LNCaP clone FGC (cell line): Measurements from ENCODE around the gene PAPPA.

Experiments
- DNase-seq: peaks from one replicate; pipeline ENCODE4 v3.0.0-alpha.2; 2011; ENCODE audit warnings: low read depth
- H3K4me3 ChIP-seq: 2 replicates; pipeline ENCODE4 v1.5.1; 2011; ENCODE audit warnings: mild to moderate bottlenecking, low read depth, low read length, control low read depth
- TF ChIP-seq, protein P1 (sequence below): IDR thresholded peaks from 2 replicates; pipeline ENCODE4 v1.5.1; 2012; ENCODE audit warnings: mild to moderate bottlenecking; ENCODE audit not compliant: control insufficient read depth, insufficient read depth; ENCODE audit errors: extremely low read depth

The PAPPA gene

DNA sequence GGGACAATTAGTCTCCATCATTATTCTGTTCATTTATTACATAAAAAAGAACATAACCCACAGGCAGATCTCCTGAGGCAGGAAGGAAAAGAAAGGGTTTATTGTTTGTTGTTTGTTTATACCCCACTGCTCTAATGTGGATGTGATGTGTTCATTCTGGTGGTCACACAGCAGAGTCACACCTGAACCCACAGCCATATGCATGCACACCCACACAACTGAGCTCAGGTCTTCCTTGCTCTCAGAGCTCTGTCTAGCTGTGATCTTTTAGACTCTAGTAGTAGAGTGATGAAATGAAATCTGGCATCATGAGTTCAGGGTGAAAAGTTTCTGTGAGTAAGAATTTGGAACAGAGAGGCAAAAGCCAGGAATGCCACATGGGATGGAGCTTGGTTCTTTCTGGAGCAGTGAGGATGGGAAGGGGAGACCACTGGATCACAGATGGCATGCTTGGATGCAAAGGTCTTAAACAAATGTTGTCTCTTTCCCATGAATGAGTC lies 227.0 kb downstream of the PAPPA start:
- DNase-seq = no peak
- TF ChIP-seq, protein P1, sequence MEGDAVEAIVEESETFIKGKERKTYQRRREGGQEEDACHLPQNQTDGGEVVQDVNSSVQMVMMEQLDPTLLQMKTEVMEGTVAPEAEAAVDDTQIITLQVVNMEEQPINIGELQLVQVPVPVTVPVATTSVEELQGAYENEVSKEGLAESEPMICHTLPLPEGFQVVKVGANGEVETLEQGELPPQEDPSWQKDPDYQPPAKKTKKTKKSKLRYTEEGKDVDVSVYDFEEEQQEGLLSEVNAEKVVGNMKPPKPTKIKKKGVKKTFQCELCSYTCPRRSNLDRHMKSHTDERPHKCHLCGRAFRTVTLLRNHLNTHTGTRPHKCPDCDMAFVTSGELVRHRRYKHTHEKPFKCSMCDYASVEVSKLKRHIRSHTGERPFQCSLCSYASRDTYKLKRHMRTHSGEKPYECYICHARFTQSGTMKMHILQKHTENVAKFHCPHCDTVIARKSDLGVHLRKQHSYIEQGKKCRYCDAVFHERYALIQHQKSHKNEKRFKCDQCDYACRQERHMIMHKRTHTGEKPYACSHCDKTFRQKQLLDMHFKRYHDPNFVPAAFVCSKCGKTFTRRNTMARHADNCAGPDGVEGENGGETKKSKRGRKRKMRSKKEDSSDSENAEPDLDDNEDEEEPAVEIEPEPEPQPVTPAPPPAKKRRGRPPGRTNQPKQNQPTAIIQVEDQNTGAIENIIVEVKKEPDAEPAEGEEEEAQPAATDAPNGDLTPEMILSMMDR = no peak
- H3K4me3 ChIP-seq = no peak overlapping the region

GRCh38 chr9:116381350-116381749 lies 227.8 kb downstream of the PAPPA start:
- no peak overlapping the region for H3K4me3 ChIP-seq
- TF ChIP-seq, protein P1 = no peak
- DNase-seq = no peak

- no peak overlapping the region for H3K4me3 ChIP-seq
- TF ChIP-seq, protein P1 = no peak
- DNase-seq = no peak
These were observed 228.5 kb downstream of the PAPPA start for GRCh38 chr9:116382053-116382452.

DNA sequence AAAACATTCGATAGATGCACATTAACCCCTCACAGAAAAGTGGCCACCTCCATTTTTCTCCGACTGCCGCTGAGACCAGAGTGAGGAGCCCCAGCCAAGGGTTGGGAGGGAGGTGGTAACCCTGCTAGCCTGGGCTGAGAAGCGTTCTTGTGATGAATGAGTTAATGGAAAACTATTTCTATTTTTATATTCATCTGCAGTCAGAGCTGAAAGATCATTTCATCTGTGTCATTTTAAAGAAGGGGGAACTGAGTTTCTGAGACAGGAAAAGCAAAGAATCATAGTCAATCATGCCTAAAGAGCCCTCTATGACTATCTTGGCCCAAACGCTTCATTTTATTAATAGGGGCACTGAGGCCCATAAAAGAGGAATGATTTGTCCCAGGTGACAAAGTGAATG lies 229.5 kb downstream of the PAPPA start:
- no peak overlapping the region for H3K4me3 ChIP-seq
- no peak for DNase-seq
- TF ChIP-seq, protein P1 = no peak

- no peak overlapping the region for H3K4me3 ChIP-seq
- TF ChIP-seq, protein P1 = no peak
- DNase-seq = no peak
These were observed 230.3 kb downstream of the PAPPA start for GRCh38 chr9:116383936-116384335.

DNA sequence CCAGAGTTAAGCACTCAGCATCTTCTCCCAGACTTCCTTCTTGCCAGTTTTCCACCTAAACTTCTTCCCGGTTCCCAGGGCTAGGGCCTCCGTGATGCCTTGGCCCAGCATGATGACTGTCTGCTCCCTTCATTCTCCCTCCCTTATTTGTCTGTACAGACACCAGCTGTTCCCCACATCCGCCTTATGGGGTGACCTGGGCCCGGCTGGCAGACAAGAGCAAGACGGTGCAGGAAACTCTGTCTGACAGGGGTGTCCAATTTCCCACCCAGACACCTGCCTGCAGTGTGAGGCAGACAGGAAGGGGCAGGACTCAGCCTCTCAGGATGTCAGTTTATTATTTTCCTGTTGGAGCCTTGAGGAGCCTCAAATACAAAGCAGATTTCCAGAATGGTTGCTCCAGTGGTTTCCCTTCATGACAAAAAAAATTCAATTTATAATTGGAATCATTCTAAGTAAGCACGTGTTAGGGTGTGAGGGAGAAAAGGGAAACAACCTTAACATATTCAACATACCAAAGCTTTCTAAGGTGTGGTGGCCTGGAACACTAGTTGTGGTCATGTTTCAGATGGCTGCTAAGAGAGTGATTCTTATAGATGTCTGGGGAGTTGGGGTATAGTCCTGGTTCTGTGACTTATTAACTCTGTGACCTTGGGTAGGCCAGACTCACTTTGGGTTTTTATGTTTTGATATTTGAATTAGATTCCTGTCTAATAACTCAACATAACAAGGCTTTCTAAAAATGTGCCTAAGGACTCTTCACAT lies 234.5 kb downstream of the PAPPA start:
- TF ChIP-seq, protein P1 = no peak
- DNase-seq = no peak

More for the DNA sequence above, 234.5 kb downstream of the PAPPA start:
- no peak overlapping the region for H3K4me3 ChIP-seq
